Fibroblast of upper back skin (primary cell): ENCODE data around the gene CDS2.

Experiments
- DNase-seq: peaks from one replicate; pipeline ENCODE4 v3.0.0-alpha.2; 2013

Gene CDS2

DNA sequence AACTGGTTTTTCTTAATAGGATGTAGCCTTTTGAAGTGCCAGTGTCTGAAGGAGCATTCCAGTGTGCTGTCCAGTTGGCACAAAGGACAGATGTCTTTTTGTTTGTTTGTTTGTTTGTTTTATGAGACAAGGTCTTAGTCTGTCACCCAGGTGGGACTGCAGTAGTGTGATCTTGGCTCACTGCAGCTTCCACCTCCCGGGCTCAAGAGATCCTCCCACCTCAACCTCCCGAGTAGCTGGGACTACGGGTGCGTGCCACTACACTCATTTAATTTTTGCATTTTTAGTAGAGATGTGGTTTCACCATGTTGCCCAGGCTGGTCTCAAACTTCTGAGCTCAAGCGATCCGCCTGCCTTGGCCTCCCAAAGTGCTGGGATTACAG lies 27.7 kb downstream of the CDS2 start:
- no peak for DNase-seq

DNA sequence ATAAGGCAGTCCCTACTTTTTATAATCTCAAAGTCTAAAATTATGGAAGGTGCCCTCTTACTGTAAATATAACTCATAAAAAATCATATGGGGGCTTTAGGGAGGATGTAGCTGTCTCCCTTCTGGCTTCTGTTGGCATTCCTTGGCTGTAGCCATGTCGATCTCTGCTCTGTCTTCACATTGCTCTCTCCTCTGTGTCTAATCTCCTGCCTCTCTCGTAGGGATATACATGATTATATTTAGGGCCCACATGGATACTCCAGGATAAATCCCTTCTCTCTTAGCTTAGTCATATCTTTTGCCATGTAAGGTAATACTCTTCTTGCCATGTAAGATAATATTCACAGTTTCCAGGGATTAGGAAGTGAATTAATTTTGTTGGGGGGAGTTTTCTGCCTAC lies 28.6 kb downstream of the CDS2 start:
- no peak for DNase-seq

DNA sequence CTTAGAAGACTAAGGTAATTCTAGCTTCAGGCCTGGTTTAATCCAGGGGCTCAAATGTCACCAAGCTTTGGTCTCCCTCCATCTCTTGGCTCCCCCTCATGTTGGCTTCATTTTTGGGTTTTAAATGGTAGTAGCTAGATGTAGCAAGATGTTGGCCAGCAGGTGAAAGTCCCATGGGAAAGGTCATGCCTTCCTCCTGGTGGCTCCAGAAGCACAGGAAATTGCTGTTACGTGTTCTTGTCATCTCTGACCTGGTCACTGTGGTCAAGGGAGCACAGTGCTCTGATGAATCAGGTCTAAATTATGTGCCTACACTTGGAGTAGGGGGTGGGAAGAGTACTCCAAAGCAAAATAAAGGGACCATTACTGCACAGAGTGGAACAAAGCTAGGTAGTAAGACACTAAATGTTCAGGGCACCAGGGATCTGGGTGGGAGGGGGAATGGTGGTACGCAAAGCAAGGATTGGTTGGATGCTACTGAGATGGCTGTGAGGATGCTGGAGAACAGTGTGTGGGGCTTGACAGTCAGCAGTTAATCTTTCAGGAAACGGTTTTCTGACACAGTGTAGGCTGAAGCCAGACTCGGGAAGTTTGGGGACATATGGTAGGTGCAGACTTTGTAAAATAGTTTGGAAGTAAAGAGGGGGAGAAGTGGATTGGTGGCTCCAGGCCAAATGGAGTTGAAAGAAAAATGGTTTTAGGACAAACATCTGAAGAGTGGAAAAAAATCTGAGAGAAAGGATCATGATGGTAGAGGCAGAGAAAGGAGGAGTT lies 30.1 kb downstream of the CDS2 start:
- peak; percentile 16 for DNase-seq

DNA sequence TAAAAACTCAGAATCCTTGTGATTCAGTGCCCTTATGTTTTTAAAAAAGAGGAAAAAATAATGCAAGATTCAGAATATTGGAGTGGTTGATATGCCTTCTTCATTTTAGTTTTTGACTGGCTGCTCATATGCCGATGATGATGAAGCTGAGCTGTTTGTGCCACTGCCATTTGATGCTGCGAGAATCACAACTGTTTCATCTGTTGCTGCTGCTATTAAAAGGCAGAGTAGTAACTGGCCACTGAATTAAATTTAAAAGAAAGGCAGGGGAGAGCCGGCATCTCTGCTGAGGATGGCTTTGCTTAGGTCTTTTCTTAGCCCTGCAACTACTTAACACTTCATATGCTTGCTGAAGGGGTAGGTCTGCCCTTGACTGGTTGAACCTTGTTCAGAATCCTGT lies 33.1 kb downstream of the CDS2 start:
- no peak for DNase-seq

DNA sequence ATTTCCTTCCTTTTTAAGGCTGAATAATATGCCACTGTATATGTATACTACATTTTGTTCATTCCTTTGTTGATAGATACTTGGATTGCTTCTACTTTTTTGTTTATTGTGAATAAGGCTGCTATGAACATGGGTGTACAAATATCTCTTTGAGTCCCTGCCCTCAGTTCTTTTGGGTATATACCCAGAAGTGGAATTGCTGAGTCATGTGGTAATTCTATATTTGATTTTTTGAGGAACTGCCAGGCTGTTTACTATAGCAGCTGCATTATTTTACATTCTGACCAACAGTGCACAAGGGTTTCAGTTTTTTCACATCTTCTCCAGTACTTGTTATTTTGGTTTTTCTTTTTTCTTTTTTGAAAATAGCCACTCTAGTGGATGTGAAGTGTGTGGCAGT lies 34.1 kb downstream of the CDS2 start:
- no peak for DNase-seq

DNA sequence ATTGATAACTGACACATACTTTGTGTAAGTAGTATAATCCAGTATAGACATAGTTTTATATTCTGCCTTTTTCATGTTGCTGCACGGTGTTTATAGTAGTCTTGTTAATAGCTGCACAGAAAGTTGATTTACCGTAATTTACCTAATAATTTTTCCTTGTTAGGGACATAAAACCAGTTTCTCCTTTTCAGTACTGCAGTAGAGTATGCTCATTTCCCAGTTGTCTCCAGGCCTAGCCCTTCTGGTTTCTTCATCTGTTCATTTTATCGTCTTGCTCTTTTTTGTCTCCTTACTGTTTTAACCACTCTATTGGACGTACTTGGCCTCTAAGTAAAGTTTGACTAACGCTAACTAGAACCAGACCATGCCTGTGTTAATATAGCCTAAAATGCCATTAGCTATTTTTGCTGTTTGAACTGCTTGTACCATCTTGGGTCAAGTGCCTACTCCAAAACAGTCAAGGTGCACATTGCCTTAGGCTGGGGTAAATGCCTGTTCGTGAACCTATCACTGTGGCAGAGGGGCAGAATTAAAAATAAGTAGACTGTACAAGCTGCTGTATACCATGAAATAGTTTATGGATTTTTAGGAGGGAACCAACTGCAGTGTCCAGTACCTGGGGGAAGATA lies 34.8 kb downstream of the CDS2 start:
- DNase-seq: no peak

DNA sequence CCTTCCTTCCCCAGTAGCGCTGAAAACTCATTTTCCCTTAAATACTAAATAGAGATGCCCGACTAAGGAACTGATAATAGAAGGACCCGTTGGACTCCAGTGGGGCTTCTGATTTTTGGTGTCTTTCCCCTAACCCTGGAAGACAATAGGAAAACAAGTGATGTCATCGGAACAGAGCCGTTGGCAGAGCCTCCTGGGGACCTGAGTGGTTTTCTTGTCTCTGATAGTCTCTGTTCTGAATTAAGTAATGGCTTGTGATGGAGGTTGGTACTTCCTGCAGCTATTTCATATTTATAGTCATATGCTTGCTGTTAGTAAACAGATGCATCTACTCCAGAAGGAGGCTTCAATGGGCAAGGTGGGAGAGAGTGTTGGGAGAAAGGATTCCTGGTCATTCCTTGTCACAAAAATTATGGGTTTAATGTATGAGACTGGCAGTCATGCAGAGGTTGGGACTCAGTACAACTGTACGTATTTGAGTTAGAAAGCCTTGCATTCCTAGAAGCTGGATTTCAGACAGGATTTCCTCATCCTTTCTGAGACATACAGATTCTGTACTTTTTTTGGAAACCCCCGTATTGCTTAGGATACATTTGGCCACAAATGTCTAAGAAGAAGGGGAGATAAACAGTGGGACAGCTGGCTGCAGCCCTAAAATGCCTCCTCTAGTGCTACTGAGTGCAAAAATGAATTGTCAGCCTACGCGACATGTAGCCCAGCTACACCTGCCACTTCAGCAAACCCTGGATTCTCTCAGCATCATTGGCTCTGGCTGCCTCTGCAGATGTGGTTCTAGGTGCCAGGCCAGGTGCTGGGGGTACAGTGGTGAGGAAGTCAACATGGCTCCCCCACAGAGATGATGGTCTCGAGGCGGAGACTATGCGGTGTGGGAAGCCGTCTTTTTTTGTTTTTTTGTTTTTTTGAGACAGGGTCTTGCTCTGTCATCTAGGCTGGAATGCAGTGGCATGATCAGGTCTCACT lies 38.1 kb downstream of the CDS2 start:
- no peak for DNase-seq

DNA sequence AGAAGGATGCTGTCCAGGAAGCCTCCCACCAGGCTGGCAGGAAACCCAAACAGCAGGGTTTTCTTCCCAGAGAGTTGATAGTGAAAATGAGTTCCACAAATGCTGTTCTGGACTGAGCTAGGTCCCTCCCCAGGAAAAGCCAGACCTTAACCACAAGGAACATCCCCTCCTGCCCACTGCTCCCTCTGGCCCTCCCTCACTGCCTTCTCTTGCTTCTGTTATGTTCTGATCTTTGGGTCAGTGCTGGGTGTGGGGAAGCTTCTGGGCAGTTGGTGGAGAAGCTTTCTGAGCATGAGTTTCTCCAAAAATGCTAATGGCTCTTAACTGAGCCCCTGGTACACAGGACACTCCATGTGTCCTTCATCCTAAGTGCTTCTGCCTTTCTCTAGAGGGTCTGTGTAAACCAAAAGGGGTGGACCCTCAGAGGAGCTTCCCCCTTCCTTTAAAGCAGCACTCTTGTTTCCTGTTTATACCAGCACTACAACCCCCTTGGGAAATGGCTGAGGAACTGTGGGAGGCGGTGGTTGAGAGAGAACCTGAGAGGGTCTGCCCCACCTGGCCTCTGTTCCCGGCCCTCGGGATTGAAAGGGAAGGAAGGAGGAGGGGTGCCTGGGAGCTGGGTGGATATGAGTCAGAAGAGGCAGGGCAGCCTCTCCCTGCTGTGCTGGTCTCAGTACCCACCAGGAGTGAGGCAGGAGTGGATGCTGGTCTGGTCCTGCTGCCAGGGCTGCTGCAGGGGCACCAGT lies 42.0 kb downstream of the CDS2 start:
- peak; percentile 26 for DNase-seq

DNA sequence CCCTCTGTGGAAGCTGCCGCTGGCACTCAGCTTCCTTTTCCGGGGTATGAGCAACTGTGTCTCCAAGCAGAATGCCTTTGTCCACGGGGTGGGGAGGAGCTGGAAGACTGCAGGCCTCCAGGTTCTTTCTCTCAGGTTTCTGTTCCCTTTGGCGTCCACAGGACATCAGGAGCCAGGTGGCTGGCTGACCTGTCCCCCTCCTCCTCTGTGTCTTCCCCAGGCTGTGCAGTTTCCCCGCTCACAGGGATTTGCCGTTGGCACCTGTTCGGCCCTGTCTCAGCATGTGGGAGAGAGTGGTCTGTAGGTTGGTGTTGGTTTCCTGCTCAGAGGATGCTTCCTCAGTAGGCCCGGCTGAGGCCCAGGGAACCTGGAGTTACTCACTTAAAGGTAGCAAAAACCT lies 43.5 kb downstream of the CDS2 start:
- DNase-seq: no peak

DNA sequence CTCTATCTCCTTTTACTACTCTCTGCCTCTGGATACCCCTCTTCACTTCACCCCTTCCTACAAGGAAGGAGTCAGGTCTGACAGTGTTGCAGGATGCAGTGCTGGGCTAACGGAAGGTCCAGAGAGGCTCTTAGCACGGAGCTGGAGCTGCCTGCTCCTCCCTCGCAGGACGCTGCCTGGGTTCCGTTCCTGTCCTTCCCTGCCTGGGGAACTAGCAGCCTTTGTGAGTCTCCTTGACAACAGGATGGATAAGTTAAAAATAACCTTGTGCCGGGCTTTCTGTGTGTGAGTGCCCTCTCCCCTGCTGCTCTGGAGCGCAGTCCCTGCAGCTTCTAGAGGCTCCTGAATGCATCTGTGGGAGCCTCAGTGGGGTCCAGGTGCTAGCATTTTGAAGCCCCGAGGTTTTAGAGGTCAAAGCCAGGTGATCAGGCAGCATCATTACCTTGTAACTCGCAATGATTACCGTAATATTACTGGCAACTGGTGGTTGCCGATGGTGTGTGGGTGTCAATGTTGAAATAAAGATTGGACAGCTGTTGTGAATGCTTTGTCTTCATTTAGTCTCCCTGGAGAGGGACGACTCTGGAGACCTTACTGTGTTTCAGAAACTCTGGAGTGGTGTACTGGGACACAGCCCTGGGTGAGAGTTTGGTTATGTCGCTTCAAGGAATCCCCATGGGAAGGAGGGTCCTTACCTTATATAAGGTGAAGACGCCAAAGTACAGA lies 44.4 kb downstream of the CDS2 start:
- no peak for DNase-seq

DNA sequence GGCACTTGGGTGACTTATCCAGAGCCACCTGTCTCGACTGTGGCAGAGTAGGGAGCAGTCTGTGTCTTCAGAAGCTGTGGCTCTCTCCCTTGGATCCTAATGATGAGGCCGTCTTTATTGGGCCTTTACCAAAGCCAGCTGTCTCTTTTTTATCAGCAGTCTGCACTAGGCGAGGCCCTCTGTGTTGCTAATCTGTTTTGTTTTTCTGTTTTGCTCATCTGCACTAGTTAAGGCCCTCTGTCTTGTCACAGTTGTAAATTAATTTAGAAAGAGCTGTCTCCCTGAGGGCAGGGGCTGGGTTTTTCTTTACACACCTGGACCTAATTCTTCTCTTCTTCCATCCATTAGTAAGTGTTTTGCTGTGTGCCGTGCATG lies 45.0 kb downstream of the CDS2 start:
- no peak for DNase-seq

DNA sequence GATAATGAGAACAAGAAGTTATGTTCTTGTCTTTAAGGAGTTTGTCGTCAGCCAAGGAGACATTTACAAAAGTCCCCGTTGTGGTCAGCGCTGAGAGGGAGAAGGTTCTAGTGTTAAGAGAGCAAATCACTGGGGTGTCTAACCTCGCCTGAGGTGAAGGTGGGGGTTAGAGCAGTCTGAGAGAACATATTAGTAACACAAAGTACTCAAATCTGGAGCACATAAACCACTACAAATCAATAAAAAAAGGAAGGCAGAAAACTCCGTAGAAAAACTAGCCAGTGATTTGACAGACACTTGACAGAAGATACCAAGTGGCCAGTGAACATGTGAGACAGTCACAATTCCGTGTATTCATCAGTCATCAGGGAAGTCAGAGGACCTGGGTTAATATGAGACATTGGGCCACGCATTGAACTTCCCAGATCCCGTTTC lies 45.4 kb downstream of the CDS2 start:
- DNase-seq: no peak

DNA sequence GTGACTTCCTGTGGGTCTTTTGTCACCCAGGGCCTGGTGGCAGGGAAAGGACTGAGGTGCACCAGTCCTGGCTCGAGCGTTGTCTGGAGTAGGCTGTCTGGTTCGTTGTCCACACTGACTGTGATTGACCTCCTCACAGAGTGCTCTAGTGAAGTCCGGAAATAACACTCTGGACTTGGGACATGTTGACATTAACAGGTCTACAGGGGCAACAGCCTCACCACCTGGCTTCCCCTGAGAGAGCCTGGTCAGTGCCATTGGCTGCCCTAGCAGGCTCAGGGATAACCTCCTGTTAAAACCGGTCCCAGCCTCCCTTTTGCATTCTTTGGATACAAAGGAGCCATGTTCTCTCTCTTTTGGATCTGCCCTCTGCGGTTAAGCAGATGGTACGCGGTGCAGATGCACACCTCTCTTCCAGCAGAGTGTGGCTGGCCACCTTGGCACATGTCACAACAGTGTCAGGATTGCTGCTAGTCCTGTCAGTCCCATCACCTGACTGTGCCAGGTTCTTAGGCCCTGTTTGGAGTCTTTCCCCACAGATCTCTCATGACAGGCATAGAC lies 46.2 kb downstream of the CDS2 start:
- DNase-seq: no peak

DNA sequence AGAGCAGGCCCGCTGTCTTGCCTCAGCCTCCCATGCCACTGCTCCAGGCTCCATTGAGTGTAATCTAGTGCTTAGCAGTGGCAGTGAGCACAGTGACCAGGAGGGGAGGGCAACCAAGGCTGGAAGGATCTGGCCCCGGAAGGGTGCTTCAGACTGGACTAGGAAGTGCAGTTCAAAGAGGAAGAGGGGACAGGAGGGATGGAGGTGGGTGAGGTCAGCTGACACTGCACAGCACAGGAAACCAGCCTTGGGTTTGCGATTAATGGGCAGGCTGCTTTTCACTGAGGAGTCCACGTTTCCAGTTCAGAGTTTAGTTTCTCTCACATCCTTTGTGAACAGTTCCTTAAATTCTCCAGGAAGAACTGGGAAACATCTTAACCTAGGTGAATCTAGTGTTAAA lies 46.9 kb downstream of the CDS2 start:
- no peak for DNase-seq

DNA sequence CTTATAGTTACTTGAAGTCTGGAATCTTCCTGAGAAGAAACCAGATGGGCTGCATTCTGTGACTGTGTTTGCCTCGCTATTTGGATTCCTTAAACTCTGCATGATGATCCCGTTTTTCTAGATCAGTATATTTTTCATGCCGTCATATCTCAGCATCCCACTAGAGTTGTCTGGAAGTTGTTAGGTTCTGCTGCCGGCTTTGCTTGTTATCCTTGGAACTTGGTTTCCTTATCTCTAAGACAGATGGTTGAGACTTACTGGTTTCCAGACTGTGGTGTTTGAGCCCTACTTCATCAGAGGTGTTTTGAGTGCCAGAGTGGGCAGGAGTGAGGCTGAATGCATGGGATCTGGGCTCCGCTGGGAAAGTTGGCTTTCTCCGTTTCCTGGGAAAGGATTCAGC lies 50.3 kb downstream of the CDS2 start:
- no peak for DNase-seq

DNA sequence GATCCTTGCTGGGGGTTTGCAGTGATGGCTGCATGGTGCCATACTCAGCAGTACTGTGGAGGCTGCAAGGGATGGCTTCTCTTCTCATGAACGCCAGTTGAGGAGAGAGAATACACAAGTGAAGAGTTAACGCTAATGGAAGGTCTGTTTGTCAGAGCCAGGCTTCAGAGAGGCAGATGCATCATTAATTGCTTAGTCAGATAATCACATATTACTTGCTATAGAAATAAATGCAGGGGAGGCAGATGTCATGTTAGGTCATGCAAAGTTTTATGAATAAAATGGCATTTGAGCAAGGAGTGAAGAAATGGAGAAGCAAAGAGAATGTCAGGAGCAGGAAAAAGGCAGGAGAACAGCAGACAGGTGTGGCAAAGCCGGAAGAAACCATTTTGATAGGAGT lies 51.2 kb downstream of the CDS2 start:
- no peak for DNase-seq

DNA sequence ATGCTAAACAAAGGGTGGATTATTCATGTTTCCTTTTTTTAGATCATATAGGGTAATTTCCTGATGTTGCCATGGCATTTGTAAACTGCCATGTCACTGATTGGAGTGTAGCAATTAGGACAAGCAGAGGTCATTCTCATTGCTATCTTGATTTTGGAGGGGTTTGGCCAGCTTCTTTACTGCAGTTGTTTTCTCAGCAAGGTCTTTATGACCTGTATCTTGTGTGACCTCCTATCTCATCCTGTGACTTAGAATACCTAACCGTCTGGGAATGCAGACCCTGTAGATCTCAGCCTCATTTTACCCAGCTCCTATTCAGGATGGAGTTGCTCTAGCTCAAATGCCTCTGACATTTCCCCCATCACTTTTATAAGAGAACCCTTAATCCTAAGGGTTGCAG lies 53.6 kb downstream of the CDS2 start:
- DNase-seq: no peak

DNA sequence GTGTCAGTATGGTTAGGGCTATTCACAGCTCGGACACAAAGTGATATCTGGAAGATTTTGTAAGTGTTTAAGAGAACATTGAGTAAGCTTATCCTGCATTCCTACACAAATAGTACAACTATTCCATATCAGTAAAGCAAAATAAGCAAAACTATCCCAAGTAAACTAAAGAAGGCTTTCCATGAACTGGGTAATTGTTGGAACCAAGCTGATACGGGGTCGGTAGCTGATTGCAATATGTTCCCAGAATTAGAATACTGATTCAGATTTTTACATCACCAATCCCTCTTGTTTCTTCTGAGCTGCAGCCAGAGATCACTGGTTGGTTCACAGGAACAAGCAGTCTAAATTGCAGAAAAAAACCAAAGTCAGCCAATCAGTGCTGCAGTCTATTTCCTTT lies 54.1 kb downstream of the CDS2 start:
- DNase-seq: no peak

DNA sequence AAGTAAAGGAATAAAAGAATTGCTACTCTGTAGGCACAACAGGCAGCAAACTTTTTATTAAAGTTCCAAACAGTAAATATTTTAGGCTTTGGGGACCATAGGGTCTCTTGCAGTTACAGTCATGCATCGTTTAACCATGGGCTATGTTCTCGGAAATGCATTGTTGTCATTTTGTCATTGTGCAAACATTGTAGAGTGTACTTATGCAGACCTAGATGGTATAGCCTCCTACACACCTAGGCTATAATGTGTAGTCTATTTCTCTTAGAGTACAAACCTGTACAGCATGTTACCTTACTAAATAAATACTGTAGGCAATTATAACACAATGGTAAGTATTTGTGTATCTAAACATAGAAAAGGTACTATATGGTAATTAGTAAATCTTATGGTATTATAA lies 54.7 kb downstream of the CDS2 start:
- DNase-seq: no peak

DNA sequence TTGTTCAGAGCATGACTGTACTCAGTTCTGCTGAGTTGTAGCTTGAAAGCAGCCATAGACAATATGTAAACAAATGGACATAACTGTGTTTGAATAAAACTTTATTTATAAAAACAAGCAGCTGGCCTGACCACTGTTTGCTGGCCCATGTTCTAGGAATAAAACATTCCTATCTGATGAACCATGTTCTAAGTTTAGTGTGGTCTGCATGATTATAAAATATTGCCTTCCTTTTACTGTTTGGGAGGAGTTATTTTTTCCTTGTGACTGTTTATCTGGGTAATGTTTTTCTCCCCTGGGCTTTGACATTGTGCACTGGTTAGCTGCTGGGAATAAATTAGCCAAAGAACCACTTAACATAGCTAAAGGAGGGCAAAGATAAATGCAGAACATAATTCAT lies 55.1 kb downstream of the CDS2 start:
- DNase-seq: peak; percentile 39

DNA sequence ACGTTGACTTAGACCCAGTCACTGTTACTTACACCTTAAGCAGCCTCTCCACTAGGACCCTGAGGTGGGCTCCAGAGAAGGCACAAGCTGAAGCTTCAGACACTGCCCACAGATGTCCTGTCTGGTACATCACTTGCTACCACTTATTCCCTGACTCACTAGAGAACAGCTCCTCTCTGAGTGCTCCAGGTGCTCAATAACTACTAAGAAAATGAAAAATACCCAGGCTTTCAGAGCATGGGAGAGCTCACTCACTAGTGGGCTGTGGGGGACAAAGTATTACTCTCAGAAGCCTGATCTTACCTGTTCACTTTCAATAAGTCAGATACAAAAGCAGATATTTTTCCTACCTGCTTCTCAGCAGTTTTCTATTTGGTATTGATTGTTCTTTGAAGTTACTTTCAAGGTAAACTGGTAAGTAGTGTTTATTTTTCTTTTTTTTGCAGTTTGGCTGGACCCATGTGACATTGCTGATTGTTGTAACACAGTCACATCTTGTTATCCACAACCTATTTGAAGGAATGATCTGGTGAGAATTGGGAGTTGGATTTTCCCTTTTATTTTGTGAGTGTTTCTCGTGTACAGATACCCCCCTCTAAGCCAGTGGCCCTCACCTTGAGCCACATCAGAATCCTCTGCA lies 55.9 kb downstream of the CDS2 start:
- no peak for DNase-seq
